Liver (tissue), 9 donors: ENCODE data around the gene ATP11A. TPM values are rescaled to one million over a fixed set of nuclear protein-coding genes. Genes with fewer than 3 reads are reported as not detected.

Experiments
- DNase-seq: peaks from one replicate; pipeline ENCODE4 v3.0.0-alpha.2; 2017; ENCODE audit warnings: low spot score
- H3K27ac ChIP-seq, 2 donors: one replicate each; pipeline ENCODE4 v1.7.0; 2013; ENCODE audit warnings: inconsistent platforms in 2 of 2, low read length in 2 of 2, control low read depth in 1 of 2, low read depth in 1 of 2, mild to moderate bottlenecking in 1 of 2
- H3K27me3 ChIP-seq, 4 donors: one replicate each; pipeline versions ENCODE4 v1.6.1 to v1.7.0; 2013; ENCODE audit warnings: low read length in 3 of 4, inconsistent platforms in 1 of 4, mild to moderate bottlenecking in 1 of 4, moderate library complexity in 1 of 4; ENCODE audit not compliant: control insufficient read depth in 4 of 4, insufficient read depth in 4 of 4
- H3K36me3 ChIP-seq, 4 donors: one replicate each; pipeline versions ENCODE4 v1.6.1 to v1.7.0; 2013; ENCODE audit warnings: low read length in 3 of 4, mild to moderate bottlenecking in 3 of 4, low read depth in 1 of 4, moderate library complexity in 1 of 4; ENCODE audit not compliant: control insufficient read depth in 4 of 4, insufficient read depth in 3 of 4
- H3K4me1 ChIP-seq, 4 donors: one replicate each; pipeline versions ENCODE4 v1.6.1 to v1.7.0; 2013; ENCODE audit warnings: low read length in 3 of 4, mild to moderate bottlenecking in 3 of 4, moderate library complexity in 1 of 4; ENCODE audit not compliant: control insufficient read depth in 4 of 4, insufficient read depth in 4 of 4
- H3K4me3 ChIP-seq, 3 donors: one replicate each; pipeline versions ENCODE4 v1.6.1 to v1.7.0; 2013; ENCODE audit warnings: low read length in 3 of 3, control low read depth in 1 of 3, low read depth in 1 of 3, mild to moderate bottlenecking in 1 of 3
- H3K9ac ChIP-seq, 2 donors: one replicate each; pipeline ENCODE4 v1.7.0; 2013; ENCODE audit warnings: low read length in 2 of 2, mild to moderate bottlenecking in 2 of 2, moderate library complexity in 2 of 2, control low read depth in 1 of 2, low read depth in 1 of 2
- H3K9me3 ChIP-seq, 4 donors: one replicate each; pipeline versions ENCODE4 v1.6.1 to v1.7.0; 2013; ENCODE audit warnings: low read length in 3 of 4; ENCODE audit not compliant: control insufficient read depth in 4 of 4
- CTCF ChIP-seq: fragments of 150-350 bp; IDR thresholded peaks from 2 replicates; pipeline ENCODE4 v1.5.1; 2017; ENCODE audit warnings: improper control_type of control experiment, low read depth, low read length; ENCODE audit not compliant: missing input control
- EGR1 ChIP-seq, 2 donors: IDR thresholded peaks; 2 replicates each; pipeline ENCODE4 v1.6.1; 2016 to 2018; ENCODE audit warnings: antibody characterized with exemption in 2 of 2, low read depth in 2 of 2
- FOXA1 ChIP-seq: IDR thresholded peaks from 2 replicates; pipeline ENCODE4 v1.6.1; 2016; ENCODE audit warnings: antibody characterized with exemption
- FOXA2 ChIP-seq: IDR thresholded peaks from 2 replicates; pipeline ENCODE4 v1.6.1; 2016; ENCODE audit warnings: antibody characterized with exemption
- GABPA ChIP-seq, 2 donors: IDR thresholded peaks in 1 of 2; conservative IDR thresholded peaks in 1 of 2; 2 replicates each; pipeline ENCODE4 v1.6.1; 2016; ENCODE audit warnings: antibody characterized with exemption in 2 of 2, mild to moderate bottlenecking in 1 of 2, moderate library complexity in 1 of 2
- HNF4A ChIP-seq, 2 donors: conservative IDR thresholded peaks; 2 replicates each; pipeline ENCODE4 v1.6.1; 2016; ENCODE audit warnings: antibody characterized with exemption in 2 of 2, mild to moderate bottlenecking in 2 of 2
- HNF4G ChIP-seq: IDR thresholded peaks from 2 replicates; pipeline ENCODE4 v1.6.1; 2016; ENCODE audit warnings: antibody characterized with exemption
- JUND ChIP-seq, 2 donors: IDR thresholded peaks; 2 replicates each; pipeline ENCODE4 v1.6.1; 2016; ENCODE audit warnings: antibody characterized with exemption in 2 of 2
- NR2F2 ChIP-seq: IDR thresholded peaks from 2 replicates; pipeline ENCODE4 v1.6.1; 2016; ENCODE audit warnings: antibody characterized with exemption
- RAD21 ChIP-seq, 2 donors: IDR thresholded peaks; 2 replicates each; pipeline ENCODE4 v1.6.1; 2016; ENCODE audit warnings: antibody characterized with exemption in 2 of 2, mild to moderate bottlenecking in 2 of 2
- RXRA ChIP-seq, 2 donors: IDR thresholded peaks; 2 replicates each; pipeline ENCODE4 v1.6.1; 2017 to 2018; ENCODE audit warnings: antibody characterized with exemption in 2 of 2, mild to moderate bottlenecking in 1 of 2
- SP1 ChIP-seq: IDR thresholded peaks from 2 replicates; pipeline ENCODE4 v1.6.1; 2018; ENCODE audit warnings: antibody characterized with exemption, mild to moderate bottlenecking
- TAF1 ChIP-seq: conservative IDR thresholded peaks from 2 replicates; pipeline ENCODE4 v1.6.1; 2016; ENCODE audit warnings: antibody characterized with exemption, mild to moderate bottlenecking
- YY1 ChIP-seq: IDR thresholded peaks from 2 replicates; pipeline ENCODE4 v1.6.1; 2016; ENCODE audit warnings: antibody characterized with exemption, mild to moderate bottlenecking
- ZBTB33 ChIP-seq: IDR thresholded peaks from 2 replicates; pipeline ENCODE4 v1.6.1; 2016; ENCODE audit warnings: antibody characterized with exemption
- WGBS: extraction: QIAGEN DNeasy Blood & Tissue Kit; methylation state at CpG from one replicate; pipeline ENCODE4 v1.1.7; 2013; 5-methylcytosine and 5-hydroxymethylcytosine counted together
- polyA plus RNA-seq, 2 donors: library from polyadenylated mRNA; stranded (reverse) in 1 of 2; unstranded in 1 of 2; fragments of 200-250 nt in 1 of 2; fragments of >200 nt in 1 of 2; fragmentation: Nextera tagmentation in 1 of 2; extraction: Ambion mirVana in 1 of 2; gene quantifications; one replicate each; pipeline versions ENCODE4 v1.2.1 to v1.2.3, GENCODE V29; 2013 to 2015
- total RNA-seq, 2 donors: library from RNA; depleted of rRNA; stranded (reverse); fragments of >200 nt; gene quantifications; one replicate each; pipeline ENCODE4 v1.2.3, GENCODE V29; 2014
- TF ChIP-seq, protein P1 (sequence below): IDR thresholded peaks from 2 replicates; pipeline ENCODE4 v1.6.1; 2016; ENCODE audit warnings: antibody characterized with exemption, mild to moderate bottlenecking
- TF ChIP-seq, protein P2 (sequence below): IDR thresholded peaks from 2 replicates; pipeline ENCODE4 v1.6.1; 2016; ENCODE audit warnings: antibody characterized with exemption
- TF ChIP-seq, protein P3 (sequence below): IDR thresholded peaks from 2 replicates; pipeline ENCODE4 v1.6.1; 2016; ENCODE audit warnings: antibody characterized with exemption
- donor health status: healthy.
- donor health status: healthy.
- donor health status: healthy.
- donor health status: healthy.
- donor health status: healthy.

ATP11A gene
- total and polyA plus RNA-seq, 4 donors = 8.7 to 27.9 (median 13.8) TPM

DNA sequence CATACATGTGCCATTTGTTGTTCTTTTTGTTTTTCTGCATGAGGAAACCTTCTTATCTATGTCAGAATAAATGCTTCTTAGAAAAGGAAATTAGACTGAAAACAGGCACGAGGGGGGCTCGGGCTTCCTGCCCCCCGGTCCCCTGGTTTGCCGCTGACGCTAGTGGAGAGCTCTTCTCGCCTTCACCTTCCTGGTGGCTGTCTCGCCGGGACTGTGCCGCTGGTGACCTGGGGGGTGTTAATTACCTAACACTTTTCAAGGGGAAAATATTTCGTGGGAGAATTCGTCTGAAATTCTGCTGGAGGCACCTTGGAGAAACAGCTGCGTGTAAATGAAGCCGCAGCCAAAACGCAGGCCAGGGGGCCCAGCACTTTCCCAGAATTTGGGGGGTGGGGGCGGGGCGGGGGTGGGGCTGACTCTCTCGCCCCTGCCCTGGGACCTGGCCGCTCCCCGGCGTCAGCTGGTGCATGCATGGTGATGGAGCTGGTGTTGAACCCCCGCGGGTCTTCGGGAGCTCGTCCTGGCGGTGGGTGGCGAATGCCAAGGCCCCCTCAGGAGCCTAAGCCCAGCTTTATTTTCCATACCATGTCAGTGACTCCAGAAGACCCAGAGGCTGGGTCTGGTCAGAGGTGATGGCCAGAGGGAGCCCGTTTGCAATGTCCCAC is 220.9 kb downstream of the ATP11A start:
- DNase-seq = no peak
- WGBS = 86% methylated on average over 27 of the region's 27 CpGs
- H3K27ac ChIP-seq = no peak overlapping the region
- peaks cover 0 to 2% (median 0%) of the 10 kb centered on the region in 4 donors for H3K36me3 ChIP-seq
- no peaks in the 10 kb centered on the region for H3K27me3 ChIP-seq
- TF ChIP-seq TAF1 (no peak), RAD21 (IDR thresholded peaks at IDR 0.05) (no peak), FOXA1 (no peak), FOXA2 (no peak), SP1 (no peak), RXRA (IDR thresholded peaks at IDR 0.05) (no peak), CTCF (no peak), HNF4G (no peak), GABPA (IDR thresholded peaks at IDR 0.05 in 1 of 2, conservative IDR thresholded peaks at IDR 0.05 in 1 of 2) (no peak), EGR1 (IDR thresholded peaks at IDR 0.05; ENCODE audit: low read depth in 2 of 2) (no peak), HNF4A (conservative IDR thresholded peaks at IDR 0.05) (no peak), NR2F2 (no peak), JUND (IDR thresholded peaks at IDR 0.05) (no peak), YY1 (no peak), ZBTB33 (no peak)
- TF ChIP-seq, protein P1, sequence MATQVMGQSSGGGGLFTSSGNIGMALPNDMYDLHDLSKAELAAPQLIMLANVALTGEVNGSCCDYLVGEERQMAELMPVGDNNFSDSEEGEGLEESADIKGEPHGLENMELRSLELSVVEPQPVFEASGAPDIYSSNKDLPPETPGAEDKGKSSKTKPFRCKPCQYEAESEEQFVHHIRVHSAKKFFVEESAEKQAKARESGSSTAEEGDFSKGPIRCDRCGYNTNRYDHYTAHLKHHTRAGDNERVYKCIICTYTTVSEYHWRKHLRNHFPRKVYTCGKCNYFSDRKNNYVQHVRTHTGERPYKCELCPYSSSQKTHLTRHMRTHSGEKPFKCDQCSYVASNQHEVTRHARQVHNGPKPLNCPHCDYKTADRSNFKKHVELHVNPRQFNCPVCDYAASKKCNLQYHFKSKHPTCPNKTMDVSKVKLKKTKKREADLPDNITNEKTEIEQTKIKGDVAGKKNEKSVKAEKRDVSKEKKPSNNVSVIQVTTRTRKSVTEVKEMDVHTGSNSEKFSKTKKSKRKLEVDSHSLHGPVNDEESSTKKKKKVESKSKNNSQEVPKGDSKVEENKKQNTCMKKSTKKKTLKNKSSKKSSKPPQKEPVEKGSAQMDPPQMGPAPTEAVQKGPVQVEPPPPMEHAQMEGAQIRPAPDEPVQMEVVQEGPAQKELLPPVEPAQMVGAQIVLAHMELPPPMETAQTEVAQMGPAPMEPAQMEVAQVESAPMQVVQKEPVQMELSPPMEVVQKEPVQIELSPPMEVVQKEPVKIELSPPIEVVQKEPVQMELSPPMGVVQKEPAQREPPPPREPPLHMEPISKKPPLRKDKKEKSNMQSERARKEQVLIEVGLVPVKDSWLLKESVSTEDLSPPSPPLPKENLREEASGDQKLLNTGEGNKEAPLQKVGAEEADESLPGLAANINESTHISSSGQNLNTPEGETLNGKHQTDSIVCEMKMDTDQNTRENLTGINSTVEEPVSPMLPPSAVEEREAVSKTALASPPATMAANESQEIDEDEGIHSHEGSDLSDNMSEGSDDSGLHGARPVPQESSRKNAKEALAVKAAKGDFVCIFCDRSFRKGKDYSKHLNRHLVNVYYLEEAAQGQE = no peak
- TF ChIP-seq, protein P2, sequence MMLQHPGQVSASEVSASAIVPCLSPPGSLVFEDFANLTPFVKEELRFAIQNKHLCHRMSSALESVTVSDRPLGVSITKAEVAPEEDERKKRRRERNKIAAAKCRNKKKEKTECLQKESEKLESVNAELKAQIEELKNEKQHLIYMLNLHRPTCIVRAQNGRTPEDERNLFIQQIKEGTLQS = no peak
- TF ChIP-seq, protein P3, sequence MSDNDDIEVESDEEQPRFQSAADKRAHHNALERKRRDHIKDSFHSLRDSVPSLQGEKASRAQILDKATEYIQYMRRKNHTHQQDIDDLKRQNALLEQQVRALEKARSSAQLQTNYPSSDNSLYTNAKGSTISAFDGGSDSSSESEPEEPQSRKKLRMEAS = no peak
- no peak overlapping the region for H3K9ac ChIP-seq
- peaks cover 0 to 4% (median 3%) of the 10 kb centered on the region in 4 donors for H3K9me3 ChIP-seq
- peaks cover 0 to 3% (median 0%) of the 10 kb centered on the region in 4 donors for H3K4me1 ChIP-seq
- no peak overlapping the region for H3K4me3 ChIP-seq
